ENCODE results near the gene ENOX1.

Gene ENOX1

DNA sequence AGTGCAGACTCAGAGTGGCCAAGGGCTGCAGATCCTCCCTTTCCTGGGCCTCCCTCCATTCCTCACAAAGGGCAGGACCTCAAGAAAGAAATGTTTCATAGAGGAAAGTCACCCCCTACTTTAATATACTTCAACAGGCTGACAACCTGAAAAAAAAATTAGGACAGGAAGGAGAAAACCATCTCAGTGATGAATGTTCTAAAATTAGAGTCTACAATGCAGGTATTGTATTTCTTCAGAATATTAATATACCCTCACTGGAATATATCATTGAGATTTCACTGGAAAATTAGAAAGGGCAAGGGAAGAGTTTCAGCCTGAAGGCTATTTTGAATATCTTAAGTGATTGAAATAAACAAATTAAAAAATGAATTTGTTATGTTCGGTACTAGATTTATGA, 586.5 kb downstream of the ENOX1 start:
- H3K4me3 ChIP-seq = no peak overlapping the region
- H3K4me1 ChIP-seq = no peaks in the 10 kb centered on the region
- H3K36me3 ChIP-seq = no peaks in the 10 kb centered on the region
- intact Hi-C loops (cut with DNase I; ENCODE audit: low total_unique reads) = no loop called here
- TF ChIP-seq, protein P1, sequence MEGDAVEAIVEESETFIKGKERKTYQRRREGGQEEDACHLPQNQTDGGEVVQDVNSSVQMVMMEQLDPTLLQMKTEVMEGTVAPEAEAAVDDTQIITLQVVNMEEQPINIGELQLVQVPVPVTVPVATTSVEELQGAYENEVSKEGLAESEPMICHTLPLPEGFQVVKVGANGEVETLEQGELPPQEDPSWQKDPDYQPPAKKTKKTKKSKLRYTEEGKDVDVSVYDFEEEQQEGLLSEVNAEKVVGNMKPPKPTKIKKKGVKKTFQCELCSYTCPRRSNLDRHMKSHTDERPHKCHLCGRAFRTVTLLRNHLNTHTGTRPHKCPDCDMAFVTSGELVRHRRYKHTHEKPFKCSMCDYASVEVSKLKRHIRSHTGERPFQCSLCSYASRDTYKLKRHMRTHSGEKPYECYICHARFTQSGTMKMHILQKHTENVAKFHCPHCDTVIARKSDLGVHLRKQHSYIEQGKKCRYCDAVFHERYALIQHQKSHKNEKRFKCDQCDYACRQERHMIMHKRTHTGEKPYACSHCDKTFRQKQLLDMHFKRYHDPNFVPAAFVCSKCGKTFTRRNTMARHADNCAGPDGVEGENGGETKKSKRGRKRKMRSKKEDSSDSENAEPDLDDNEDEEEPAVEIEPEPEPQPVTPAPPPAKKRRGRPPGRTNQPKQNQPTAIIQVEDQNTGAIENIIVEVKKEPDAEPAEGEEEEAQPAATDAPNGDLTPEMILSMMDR (IDR thresholded peaks at IDR 0.05) = no peak
- peaks cover 0 to 7% (median 6%) of the 10 kb centered on the region in 3 donors for H3K9me3 ChIP-seq
- peaks cover 0 to under 1% of the 10 kb centered on the region in 2 donors for H3K27me3 ChIP-seq
- H3K27ac ChIP-seq = no peak overlapping the region
- no peak for DNase-seq

GRCh38 chr13:43196750-43197370, 589.9 kb downstream of the ENOX1 start:
- Histone ChIP-seq H3K27me3 (peaks cover 0 to 3% of the 10 kb centered on the region in 2 donors), H3K4me3 (no peak overlapping the region), H3K9me3 (no peaks in the 10 kb centered on the region), H3K27ac (no peak overlapping the region), H3K36me3 (no peaks in the 10 kb centered on the region), H3K4me1 (no peaks in the 10 kb centered on the region)
- TF ChIP-seq, protein P1 (IDR thresholded peaks at IDR 0.05) = no peak
- no peak for DNase-seq
- intact Hi-C loops (cut with DNase I; ENCODE audit: low total_unique reads) = no loop called here

- Histone ChIP-seq H3K4me3 (no peak overlapping the region), H3K36me3 (no peaks in the 10 kb centered on the region), H3K4me1 (no peaks in the 10 kb centered on the region), H3K27me3 (peaks cover 0 to 3% of the 10 kb centered on the region in 2 donors), H3K27ac (no peak overlapping the region), H3K9me3 (no peaks in the 10 kb centered on the region)
- no peak for DNase-seq
- TF ChIP-seq, protein P1 (IDR thresholded peaks at IDR 0.05) = no peak
- intact Hi-C loops (cut with DNase I; ENCODE audit: low total_unique reads) = no loop called here
Measured at GRCh38 chr13:43196086-43196621, 590.6 kb downstream of the ENOX1 start.

DNA sequence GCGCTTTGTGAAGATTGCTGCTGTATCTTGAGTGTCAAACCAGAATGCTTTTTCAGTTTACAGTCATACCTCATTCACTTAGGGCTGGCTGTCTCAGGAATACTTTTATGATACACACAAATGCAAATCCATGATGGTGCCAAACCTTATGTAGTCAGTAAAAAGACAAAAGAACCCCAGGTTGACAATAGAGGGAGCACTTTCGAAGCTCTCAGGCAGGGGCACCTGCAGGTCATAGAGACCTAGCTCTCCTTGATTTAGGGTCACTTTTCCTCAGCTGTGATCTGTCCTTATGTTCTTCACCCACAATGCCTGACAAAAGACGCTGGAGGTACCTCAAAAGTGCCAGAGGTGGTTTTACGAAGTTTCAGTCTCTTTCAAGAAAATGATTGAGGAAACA, 591.2 kb downstream of the ENOX1 start:
- Histone ChIP-seq H3K9me3 (no peaks in the 10 kb centered on the region), H3K36me3 (no peaks in the 10 kb centered on the region), H3K4me3 (no peak overlapping the region), H3K4me1 (no peaks in the 10 kb centered on the region), H3K27me3 (peaks cover 0 to 3% of the 10 kb centered on the region in 2 donors), H3K27ac (no peak overlapping the region)
- no peak for DNase-seq
- TF ChIP-seq, protein P1 (IDR thresholded peaks at IDR 0.05) = no peak
- intact Hi-C loops (cut with DNase I; ENCODE audit: low total_unique reads) = no loop called here

GRCh38 chr13:43195112-43195511, 591.7 kb downstream of the ENOX1 start:
- Histone ChIP-seq H3K36me3 (no peaks in the 10 kb centered on the region), H3K4me1 (no peaks in the 10 kb centered on the region), H3K4me3 (no peak overlapping the region), H3K27ac (no peak overlapping the region), H3K9me3 (no peaks in the 10 kb centered on the region), H3K27me3 (peaks cover 0 to 3% of the 10 kb centered on the region in 2 donors)
- intact Hi-C loops (cut with DNase I; ENCODE audit: low total_unique reads) = no loop called here
- DNase-seq = no peak
- TF ChIP-seq, protein P1 (IDR thresholded peaks at IDR 0.05) = no peak

Data from tibial artery (tissue), 4 donors.